Subcutaneous abdominal adipose tissue (tissue), 5 donors: ENCODE measurements around the gene TNFAIP8L3.

Experiments used
- H3K27ac ChIP-seq: one replicate; pipeline ENCODE4 v1.7.0; 2013; ENCODE audit warnings: low read depth, mild to moderate bottlenecking, inconsistent platforms, low read length, moderate library complexity
- H3K27me3 ChIP-seq, 5 donors: one replicate each; pipeline ENCODE4 v1.7.0; 2013; ENCODE audit warnings: low read length in 5 of 5, inconsistent platforms in 1 of 5; ENCODE audit not compliant: control insufficient read depth in 5 of 5, insufficient read depth in 4 of 5
- H3K36me3 ChIP-seq, 5 donors: one replicate each; pipeline ENCODE4 v1.7.0; 2013; ENCODE audit warnings: low read length in 5 of 5; ENCODE audit not compliant: control insufficient read depth in 5 of 5, insufficient read depth in 5 of 5
- H3K4me1 ChIP-seq, 5 donors: one replicate each; pipeline ENCODE4 v1.7.0; 2013; ENCODE audit warnings: low read length in 5 of 5, mild to moderate bottlenecking in 3 of 5, moderate library complexity in 1 of 5; ENCODE audit not compliant: control insufficient read depth in 5 of 5, insufficient read depth in 5 of 5
- H3K4me3 ChIP-seq, 5 donors: one replicate each; pipeline ENCODE4 v1.7.0; 2013; ENCODE audit warnings: low read length in 5 of 5, low read depth in 1 of 5
- H3K9ac ChIP-seq, 5 donors: one replicate each; pipeline ENCODE4 v1.7.0; 2013; ENCODE audit warnings: low read length in 5 of 5, mild to moderate bottlenecking in 4 of 5, moderate library complexity in 3 of 5
- H3K9me3 ChIP-seq, 5 donors: one replicate each; pipeline ENCODE4 v1.7.0; 2013; ENCODE audit warnings: low read length in 5 of 5; ENCODE audit not compliant: control insufficient read depth in 5 of 5
- donor health status: healthy.
- donor health status: healthy.
- donor health status: healthy.
- donor health status: healthy.
- donor health status: healthy.

The TNFAIP8L3 gene

DNA sequence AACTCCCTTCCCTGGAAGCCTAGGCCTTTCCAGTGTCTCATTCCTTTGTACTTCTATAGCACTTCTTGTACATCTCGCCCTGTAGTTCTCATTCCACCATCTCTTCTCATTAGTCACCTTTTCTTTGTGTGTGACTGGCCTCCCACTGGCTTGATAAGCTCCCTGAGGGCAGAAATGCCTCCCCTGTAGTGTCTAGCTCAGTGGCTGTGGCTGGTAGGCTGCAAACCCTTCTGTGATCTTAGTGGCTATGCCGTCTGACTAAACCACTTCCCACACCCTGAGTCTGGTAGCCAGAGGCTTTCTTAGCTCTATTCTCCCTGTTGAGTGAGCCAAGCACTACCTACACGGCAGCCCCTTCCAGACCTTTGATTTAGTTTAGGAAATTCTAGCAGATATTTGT lies 24.4 kb upstream of the TNFAIP8L3 start:
- H3K9ac ChIP-seq: no peak overlapping the region
- H3K36me3 ChIP-seq: no peaks in the 10 kb centered on the region
- H3K27me3 ChIP-seq: no peaks in the 10 kb centered on the region
- peaks cover 0 to 10% (median 6%) of the 10 kb centered on the region in 5 donors for H3K9me3 ChIP-seq
- no peaks in the 10 kb centered on the region for H3K4me1 ChIP-seq
- no peak overlapping the region for H3K4me3 ChIP-seq
- no peak overlapping the region for H3K27ac ChIP-seq

DNA sequence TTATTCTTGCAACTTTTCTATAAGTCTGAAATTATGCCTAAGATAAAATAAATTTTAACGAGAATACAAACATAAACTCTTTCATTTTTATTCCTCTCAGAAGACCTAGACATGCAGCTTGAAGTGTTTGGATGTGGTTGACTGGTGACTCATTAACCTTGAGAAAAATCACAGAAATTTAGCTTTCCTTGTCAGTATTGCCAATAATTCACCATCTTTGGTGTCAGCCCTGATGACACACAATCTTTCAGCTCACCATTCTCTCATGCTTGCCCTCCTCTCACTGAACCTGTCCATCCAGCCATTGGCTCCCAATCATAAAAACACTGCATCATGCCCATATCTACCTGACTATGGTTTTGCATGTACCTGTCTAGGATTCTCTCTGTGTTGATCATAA lies 22.6 kb upstream of the TNFAIP8L3 start:
- Histone ChIP-seq H3K27ac (no peak overlapping the region), H3K27me3 (no peaks in the 10 kb centered on the region), H3K36me3 (no peaks in the 10 kb centered on the region), H3K4me3 (no peak overlapping the region), H3K9ac (no peak overlapping the region), H3K9me3 (peaks cover 0 to 3% (median 2%) of the 10 kb centered on the region in 5 donors), H3K4me1 (no peaks in the 10 kb centered on the region)

DNA sequence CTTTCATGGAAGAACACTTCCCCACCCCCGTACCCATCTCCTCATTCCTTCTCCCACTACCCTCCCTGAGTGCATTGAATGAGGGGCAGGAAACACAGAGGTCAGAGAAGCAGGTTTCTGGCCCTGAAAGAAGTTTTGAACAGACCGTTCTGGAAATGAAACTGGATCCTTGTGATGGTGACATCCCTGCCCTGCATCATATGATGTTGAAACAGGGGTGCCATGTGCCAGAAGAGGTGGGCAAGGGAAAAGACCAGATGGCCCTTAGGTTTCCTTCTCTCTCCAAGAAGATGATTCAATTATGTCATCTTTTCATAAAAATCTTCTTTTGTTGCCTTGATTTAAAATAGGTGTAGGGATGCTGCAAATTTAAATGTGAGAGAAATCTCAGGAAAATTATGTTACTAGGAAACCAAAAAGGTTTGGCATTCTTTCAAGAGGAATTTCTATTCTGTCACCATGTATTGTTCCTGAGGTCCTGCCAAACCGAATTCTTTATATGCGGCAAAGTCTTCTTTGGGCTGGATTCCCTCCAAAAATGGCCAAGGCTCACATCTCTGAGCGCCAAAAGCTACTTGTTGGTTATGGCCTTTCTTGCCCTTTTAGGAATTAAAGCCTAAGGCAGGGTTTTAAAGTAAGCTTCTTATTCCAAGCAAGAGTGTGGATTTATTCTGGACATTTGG lies 19.9 kb upstream of the TNFAIP8L3 start:
- no peaks in the 10 kb centered on the region for H3K4me1 ChIP-seq

DNA sequence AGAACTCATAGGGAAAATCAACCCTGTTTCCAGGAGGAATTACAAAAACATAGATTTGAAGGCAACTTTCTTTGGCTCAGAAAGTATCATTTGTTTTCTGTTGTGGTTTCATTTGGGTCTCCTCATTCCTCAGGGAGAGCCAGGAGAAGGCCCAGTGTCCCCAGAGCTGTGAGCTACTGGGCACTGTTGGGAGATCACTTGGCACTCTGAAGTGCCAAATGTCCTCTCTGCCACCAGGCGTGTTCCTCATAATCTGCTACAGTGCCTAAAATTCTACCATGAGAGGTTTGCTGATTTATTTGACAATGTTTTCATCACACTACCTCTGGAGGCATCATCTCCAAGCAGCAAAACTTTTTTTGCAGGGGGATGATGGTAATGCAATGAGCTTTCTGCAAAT lies 17.4 kb upstream of the TNFAIP8L3 start:
- no peaks in the 10 kb centered on the region for H3K9me3 ChIP-seq
- H3K4me1 ChIP-seq: no peaks in the 10 kb centered on the region
- no peak overlapping the region for H3K4me3 ChIP-seq
- H3K27me3 ChIP-seq: peaks cover 0 to 7% (median 3%) of the 10 kb centered on the region in 5 donors
- no peaks in the 10 kb centered on the region for H3K36me3 ChIP-seq
- H3K9ac ChIP-seq: no peak overlapping the region
- H3K27ac ChIP-seq: no peak overlapping the region

More for the DNA sequence above, 19.9 kb upstream of the TNFAIP8L3 start:
- Histone ChIP-seq H3K27ac (no peak overlapping the region), H3K9ac (no peak overlapping the region), H3K4me3 (no peak overlapping the region), H3K36me3 (no peaks in the 10 kb centered on the region), H3K27me3 (peaks cover 0 to 7% (median 3%) of the 10 kb centered on the region in 5 donors), H3K9me3 (no peaks in the 10 kb centered on the region)

DNA sequence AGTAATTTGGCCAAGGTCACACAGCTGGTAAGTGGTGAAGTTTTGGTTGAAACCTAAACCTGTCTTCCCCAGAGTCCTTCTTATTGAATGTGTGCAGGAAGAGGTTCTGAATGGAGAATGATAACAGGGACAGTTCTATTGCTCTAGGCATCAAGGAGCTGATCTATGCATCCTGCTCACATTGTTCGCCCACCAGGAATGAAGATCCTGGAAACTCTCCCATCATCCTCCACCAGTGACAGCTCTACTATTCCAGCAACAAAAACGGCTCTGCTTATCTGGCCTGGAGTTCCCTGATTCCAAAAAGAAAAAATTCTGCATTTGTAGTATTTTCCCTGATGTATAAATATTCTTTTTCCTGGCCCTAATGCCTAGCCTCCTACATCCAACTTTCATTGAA lies 16.4 kb upstream of the TNFAIP8L3 start:
- Histone ChIP-seq H3K9ac (no peak overlapping the region), H3K36me3 (no peaks in the 10 kb centered on the region), H3K4me3 (no peak overlapping the region), H3K9me3 (no peaks in the 10 kb centered on the region), H3K27me3 (peaks cover 0 to 7% (median 3%) of the 10 kb centered on the region in 5 donors), H3K27ac (no peak overlapping the region), H3K4me1 (no peaks in the 10 kb centered on the region)

DNA sequence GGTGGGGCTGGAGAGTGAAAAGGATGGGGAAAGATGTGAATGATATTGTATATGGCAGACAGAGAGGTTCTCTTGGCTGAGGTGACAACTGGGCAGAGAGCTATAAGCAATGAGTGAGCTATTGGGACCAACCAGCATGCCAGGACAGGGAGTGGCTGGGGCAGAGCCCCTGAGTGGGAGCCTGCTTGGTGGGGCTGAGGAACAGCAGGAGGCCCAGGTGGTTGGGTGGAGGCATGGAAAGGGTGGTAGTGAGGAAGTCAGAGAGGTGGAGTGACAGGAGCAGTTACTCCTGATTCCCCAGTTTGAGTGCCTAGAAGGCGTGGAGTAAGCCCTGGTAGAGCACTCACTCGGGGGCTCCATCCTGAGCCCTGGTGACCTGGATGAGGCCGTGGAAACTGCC lies 15.5 kb upstream of the TNFAIP8L3 start:
- no peak overlapping the region for H3K27ac ChIP-seq
- no peaks in the 10 kb centered on the region for H3K36me3 ChIP-seq
- no peak overlapping the region for H3K9ac ChIP-seq
- H3K9me3 ChIP-seq: no peaks in the 10 kb centered on the region
- peaks cover 0 to 7% (median 3%) of the 10 kb centered on the region in 5 donors for H3K27me3 ChIP-seq
- no peak overlapping the region for H3K4me3 ChIP-seq
- no peaks in the 10 kb centered on the region for H3K4me1 ChIP-seq

DNA sequence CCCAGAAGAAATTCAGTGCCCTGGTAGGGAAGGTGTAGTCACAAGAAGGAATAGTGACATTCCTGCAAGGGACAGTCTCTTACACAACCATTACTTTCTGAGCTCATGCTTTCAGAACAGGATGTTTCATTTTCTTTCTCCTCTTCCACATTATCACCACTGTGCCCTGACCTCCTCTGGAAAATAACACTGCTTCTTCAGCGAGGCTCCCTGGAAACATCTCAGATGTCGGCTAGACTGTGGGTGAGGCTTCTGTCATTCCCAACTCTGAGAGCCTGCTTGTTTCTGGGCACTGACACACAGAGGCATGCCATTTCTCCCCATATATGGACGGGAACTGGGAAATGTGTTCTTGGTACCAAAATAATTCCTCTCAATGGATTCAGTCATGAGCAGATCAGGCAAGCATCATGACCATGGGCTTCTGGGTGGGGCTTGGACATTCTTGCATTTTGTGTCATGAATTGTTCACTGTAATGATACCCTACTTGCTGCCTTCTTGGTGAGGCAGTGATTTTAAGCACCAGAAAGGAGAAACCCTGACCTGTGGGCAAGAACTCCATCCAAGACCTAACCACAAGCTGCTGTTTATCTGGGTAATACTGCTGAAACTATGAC lies 14.3 kb upstream of the TNFAIP8L3 start:
- Histone ChIP-seq H3K4me1 (peaks cover 0 to 2% (median 0%) of the 10 kb centered on the region in 5 donors), H3K9me3 (no peaks in the 10 kb centered on the region), H3K9ac (no peak overlapping the region), H3K27ac (no peak overlapping the region), H3K36me3 (no peaks in the 10 kb centered on the region), H3K27me3 (peaks cover 0 to 7% (median 3%) of the 10 kb centered on the region in 5 donors), H3K4me3 (no peak overlapping the region)

DNA sequence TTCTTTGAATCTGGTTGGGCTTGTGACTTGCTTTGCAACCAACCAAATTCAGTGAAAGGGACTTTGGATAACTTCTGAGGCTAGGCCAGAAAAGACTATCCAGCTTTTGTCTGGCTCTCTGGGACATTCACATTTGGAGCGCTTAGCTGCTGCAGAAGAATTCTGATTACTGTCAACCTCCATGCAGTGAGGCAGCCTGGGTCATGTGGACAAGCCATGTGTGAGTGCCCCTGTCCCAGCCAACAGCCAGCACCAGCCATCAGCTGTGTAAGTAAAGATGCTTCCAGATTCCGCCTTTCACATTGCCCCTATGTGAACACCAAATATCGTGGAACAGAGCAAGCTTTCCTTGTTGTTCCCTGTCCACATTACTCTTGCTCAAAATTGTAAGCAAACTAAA lies 12.9 kb upstream of the TNFAIP8L3 start:
- H3K36me3 ChIP-seq: no peaks in the 10 kb centered on the region
- H3K27me3 ChIP-seq: peaks cover 0 to 7% (median 5%) of the 10 kb centered on the region in 5 donors
- H3K9ac ChIP-seq: no peak overlapping the region
- no peak overlapping the region for H3K4me3 ChIP-seq
- peaks cover 0 to 2% (median 0%) of the 10 kb centered on the region in 5 donors for H3K4me1 ChIP-seq
- no peaks in the 10 kb centered on the region for H3K9me3 ChIP-seq
- H3K27ac ChIP-seq: no peak overlapping the region

DNA sequence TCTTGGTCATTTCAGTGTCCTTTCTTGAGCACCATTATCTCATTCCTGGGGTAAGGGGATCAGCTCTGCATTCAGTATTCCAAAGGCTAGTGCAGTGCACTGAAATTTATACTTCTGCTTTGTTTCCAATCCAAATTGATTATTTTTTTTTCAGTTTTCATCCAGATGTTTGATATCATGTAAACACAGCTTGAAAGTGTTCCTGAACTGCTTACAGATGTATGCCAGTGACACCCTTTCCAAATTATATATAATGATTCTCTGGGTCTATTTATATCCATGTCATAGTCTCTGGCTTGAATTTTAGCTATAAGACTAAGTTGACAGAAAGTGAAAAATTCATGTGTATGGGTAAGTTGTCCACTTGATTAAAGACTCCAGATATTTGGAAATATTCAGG lies 11.8 kb upstream of the TNFAIP8L3 start:
- no peaks in the 10 kb centered on the region for H3K9me3 ChIP-seq
- peaks cover 0 to 9% (median 7%) of the 10 kb centered on the region in 5 donors for H3K27me3 ChIP-seq
- H3K4me1 ChIP-seq: peaks cover 0 to 2% (median 0%) of the 10 kb centered on the region in 5 donors
- H3K27ac ChIP-seq: no peak overlapping the region
- H3K36me3 ChIP-seq: no peaks in the 10 kb centered on the region
- no peak overlapping the region for H3K4me3 ChIP-seq
- no peak overlapping the region for H3K9ac ChIP-seq

DNA sequence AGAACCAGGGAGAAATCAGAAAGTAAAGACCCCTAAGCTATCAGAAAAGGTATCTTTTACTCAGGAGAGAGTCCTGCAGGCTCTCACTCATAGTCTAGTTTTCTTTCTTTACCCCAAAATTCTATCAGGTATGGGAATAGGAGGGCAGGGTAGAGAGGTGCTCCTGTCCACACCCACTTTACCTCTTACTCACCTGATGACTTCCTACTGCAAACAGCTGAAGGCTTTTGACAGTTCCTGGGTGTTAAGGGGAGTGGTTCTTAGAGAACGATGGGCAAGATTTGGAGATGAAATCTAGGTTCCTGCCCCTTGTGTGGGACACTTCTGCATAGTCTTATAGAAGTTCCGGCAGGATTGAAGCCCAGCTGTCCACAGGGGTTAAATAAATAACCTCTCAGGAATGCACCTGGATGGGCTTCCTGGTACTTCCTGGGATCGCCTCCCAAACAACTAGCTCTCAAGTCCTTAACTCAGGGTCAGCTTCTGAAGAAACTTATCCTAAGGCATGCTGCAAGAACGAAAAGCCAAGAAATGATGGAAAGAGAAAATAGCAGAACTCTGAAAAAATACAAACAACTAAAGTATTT lies 10.8 kb upstream of the TNFAIP8L3 start:
- Histone ChIP-seq H3K36me3 (no peaks in the 10 kb centered on the region), H3K9ac (no peak overlapping the region), H3K27ac (no peak overlapping the region), H3K9me3 (no peaks in the 10 kb centered on the region), H3K4me1 (peaks cover 0 to 2% (median 0%) of the 10 kb centered on the region in 5 donors), H3K27me3 (peaks cover 0 to 14% (median 9%) of the 10 kb centered on the region in 5 donors), H3K4me3 (no peak overlapping the region)
